Esophagus squamous epithelium (tissue), 4 donors: Measurements from ENCODE around the gene STARD9.

ENCODE experiments used
- CTCF ChIP-seq, 6 experiments: fragments of 450-650 bp in 4 of 6; fragments of 200-600 bp in 2 of 6; sonication (generic) in 2 of 6; IDR thresholded peaks; one replicate each; pipeline ENCODE4 v1.5.1; 2016 to 2019; ENCODE audit warnings: antibody characterized with exemption in 6 of 6, mild to moderate bottlenecking in 4 of 6, moderate library complexity in 4 of 6
- POLR2A ChIP-seq, 4 donors: fragments of 450-650 bp; IDR thresholded peaks; one replicate each; pipeline ENCODE4 v1.6.1; 2017; ENCODE audit warnings: antibody characterized with exemption in 4 of 4, mild to moderate bottlenecking in 4 of 4, moderate library complexity in 3 of 4

- TF ChIP-seq CTCF (IDR thresholded peaks at IDR 0.05): no peak
- no peak for TF ChIP-seq POLR2A (IDR thresholded peaks at IDR 0.05)
These were observed 166.3 kb downstream of the STARD9 start for GRCh38 chr15:42741710-42742109.
